Measurements from ENCODE around the gene CNRIP1.

DNA sequence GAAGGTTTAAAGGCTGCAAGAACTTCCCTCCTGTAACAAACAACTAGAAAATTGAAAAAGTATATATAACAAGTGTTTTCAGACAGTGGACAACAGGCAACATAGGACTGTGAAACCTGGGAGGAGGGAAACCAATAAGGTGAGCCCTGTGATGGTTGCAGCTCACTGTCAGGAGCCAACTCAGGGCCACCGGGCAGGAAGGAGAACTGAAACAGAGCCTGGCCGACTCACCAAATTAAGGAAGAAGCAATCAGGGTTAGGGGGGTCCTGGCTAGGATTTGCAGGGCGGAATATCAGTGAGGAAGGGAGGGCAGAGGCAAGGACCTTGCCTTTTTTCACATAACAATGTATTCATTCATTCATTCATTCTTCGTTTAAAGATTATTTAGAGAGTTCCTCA lies 21.8 kb upstream of the CNRIP1 start:
- TF ChIP-seq, protein P1, sequence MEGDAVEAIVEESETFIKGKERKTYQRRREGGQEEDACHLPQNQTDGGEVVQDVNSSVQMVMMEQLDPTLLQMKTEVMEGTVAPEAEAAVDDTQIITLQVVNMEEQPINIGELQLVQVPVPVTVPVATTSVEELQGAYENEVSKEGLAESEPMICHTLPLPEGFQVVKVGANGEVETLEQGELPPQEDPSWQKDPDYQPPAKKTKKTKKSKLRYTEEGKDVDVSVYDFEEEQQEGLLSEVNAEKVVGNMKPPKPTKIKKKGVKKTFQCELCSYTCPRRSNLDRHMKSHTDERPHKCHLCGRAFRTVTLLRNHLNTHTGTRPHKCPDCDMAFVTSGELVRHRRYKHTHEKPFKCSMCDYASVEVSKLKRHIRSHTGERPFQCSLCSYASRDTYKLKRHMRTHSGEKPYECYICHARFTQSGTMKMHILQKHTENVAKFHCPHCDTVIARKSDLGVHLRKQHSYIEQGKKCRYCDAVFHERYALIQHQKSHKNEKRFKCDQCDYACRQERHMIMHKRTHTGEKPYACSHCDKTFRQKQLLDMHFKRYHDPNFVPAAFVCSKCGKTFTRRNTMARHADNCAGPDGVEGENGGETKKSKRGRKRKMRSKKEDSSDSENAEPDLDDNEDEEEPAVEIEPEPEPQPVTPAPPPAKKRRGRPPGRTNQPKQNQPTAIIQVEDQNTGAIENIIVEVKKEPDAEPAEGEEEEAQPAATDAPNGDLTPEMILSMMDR (IDR thresholded peaks at IDR 0.05 in 8 of 11, conservative IDR thresholded peaks at IDR 0.05 in 3 of 11): no peak
- TF ChIP-seq POLR2AphosphoS5 (IDR thresholded peaks at IDR 0.05): no peak
- TF ChIP-seq POLR2A (IDR thresholded peaks at IDR 0.05): no peak

All from spleen (tissue), 7 donors.